ENCODE measurements around the gene JADE3. TPM values are rescaled to one million over a fixed set of nuclear protein-coding genes. Genes with fewer than 3 reads are reported as not detected.

JADE3 gene
- polyA plus RNA-seq, 1 donor (not counting 4 experiments of a cell fraction or from before 2014, with no cell fraction given): 8.2 TPM

DNA sequence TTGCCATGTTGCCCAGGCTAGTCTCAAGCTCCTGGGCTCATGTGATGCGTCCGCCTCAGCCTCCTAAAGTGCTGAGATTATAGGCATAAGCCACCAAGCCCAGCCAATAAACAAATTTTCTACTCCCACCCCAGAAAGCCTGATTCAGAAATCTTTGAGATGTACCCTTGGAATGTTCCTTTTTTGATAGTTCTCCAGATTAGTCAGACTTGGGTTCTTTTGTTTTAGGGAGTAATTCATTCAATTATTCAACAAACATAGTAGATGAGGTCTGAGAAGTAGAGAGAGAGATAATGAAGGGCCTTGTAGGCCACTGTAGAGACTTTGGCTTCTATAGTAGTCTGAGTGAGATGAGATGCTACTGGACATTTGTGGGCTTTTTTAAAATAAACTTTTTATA is 47.6 kb upstream of the JADE3 start:
- dilution Hi-C loops (cut with MboI; ENCODE audit: extremely low pct_ligation_motif_present, low sequenced_read_pairs): no loop called here
- Histone ChIP-seq H3K9ac (ENCODE audit: control insufficient read depth, extremely low read depth, insufficient read depth, low read length) (no peak overlapping the region), H3K4me3 (ENCODE audit: control insufficient read depth in 2 of 3, extremely low read depth in 1 of 3, insufficient read depth in 2 of 3, low read depth in 1 of 3, low read length in 3 of 3) (no peak overlapping the region), H3K27me3 (ENCODE audit: control insufficient read depth, extremely low read depth, insufficient read depth, low read length) (no peaks in the 10 kb centered on the region), H3K27ac (ENCODE audit: control insufficient read depth, insufficient read depth, low read length) (no peak overlapping the region), H3K4me2 (ENCODE audit: control insufficient read depth, extremely low read depth, insufficient read depth, low read depth, low read length) (no peak overlapping the region), H3K79me2 (ENCODE audit: control insufficient read depth, insufficient read depth, low read length) (no peaks in the 10 kb centered on the region), H3K36me3 (ENCODE audit: control insufficient read depth in 2 of 2, extremely low read depth in 1 of 2, insufficient read depth in 2 of 2, low read length in 2 of 2) (no peaks in the 10 kb centered on the region), H3K9me1 (ENCODE audit: control insufficient read depth, extremely low read depth, insufficient read depth, low read length) (no peaks in the 10 kb centered on the region), H3K4me1 (ENCODE audit: control insufficient read depth, extremely low read depth, insufficient read depth, low read length) (no peaks in the 10 kb centered on the region), H3K9me3 (ENCODE audit: control insufficient read depth, low read depth, low read length) (no peaks in the 10 kb centered on the region), H4K20me1 (ENCODE audit: control insufficient read depth, extremely low read depth, insufficient read depth, low read length) (no peaks in the 10 kb centered on the region), H2AFZ (ENCODE audit: control insufficient read depth, low read length) (no peak overlapping the region)
- TF ChIP-seq CTCF (optimal IDR thresholded peaks at IDR 0.05 in 1 of 3, IDR thresholded peaks at IDR 0.05 in 1 of 3, conservative IDR thresholded peaks at IDR 0.05 in 1 of 3; ENCODE audit: extremely low read depth in 1 of 3, insufficient read depth in 2 of 3, low read length in 3 of 3) (no peak), EZH2 (IDR thresholded peaks at IDR 0.05; ENCODE audit: low read length) (no peak)
- DNase-seq (ENCODE audit: low read depth, low spot score) (no peak), FAIRE-seq (no peak)

DNA sequence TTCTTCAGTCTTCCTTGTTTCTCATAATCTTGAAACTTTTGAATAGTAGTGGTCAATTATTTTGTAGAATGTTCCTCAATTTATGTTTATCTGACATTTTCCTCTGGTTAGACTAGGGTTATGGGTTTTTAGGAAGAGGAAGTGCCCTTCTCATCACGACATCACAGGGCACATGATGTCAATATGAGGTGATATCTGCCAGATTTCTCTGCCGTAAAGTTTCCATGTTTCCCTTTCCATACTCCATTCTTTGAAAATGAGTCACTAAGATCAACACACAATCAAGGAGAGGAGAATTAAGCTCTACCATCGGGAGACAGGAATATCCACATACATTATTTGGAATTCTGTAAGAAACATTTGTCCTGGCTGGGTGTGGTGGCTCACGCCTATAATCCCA is 46.9 kb upstream of the JADE3 start:
- H3K27ac ChIP-seq (ENCODE audit: control insufficient read depth, insufficient read depth, low read length): no peak overlapping the region
- H4K20me1 ChIP-seq (ENCODE audit: control insufficient read depth, extremely low read depth, insufficient read depth, low read length): no peaks in the 10 kb centered on the region
- FAIRE-seq: no peak
- no peaks in the 10 kb centered on the region for H3K9me1 ChIP-seq (ENCODE audit: control insufficient read depth, extremely low read depth, insufficient read depth, low read length)
- no peaks in the 10 kb centered on the region for H3K79me2 ChIP-seq (ENCODE audit: control insufficient read depth, insufficient read depth, low read length)
- no peak overlapping the region for H2AFZ ChIP-seq (ENCODE audit: control insufficient read depth, low read length)
- TF ChIP-seq EZH2 (IDR thresholded peaks at IDR 0.05; ENCODE audit: low read length): no peak
- no peak for TF ChIP-seq CTCF (optimal IDR thresholded peaks at IDR 0.05 in 1 of 3, IDR thresholded peaks at IDR 0.05 in 1 of 3, conservative IDR thresholded peaks at IDR 0.05 in 1 of 3; ENCODE audit: extremely low read depth in 1 of 3, insufficient read depth in 2 of 3, low read length in 3 of 3)
- no peak for DNase-seq (ENCODE audit: low read depth, low spot score)
- no peaks in the 10 kb centered on the region for H3K27me3 ChIP-seq (ENCODE audit: control insufficient read depth, extremely low read depth, insufficient read depth, low read length)
- dilution Hi-C loops (cut with MboI; ENCODE audit: extremely low pct_ligation_motif_present, low sequenced_read_pairs): no loop called here
- no peaks in the 10 kb centered on the region for H3K4me1 ChIP-seq (ENCODE audit: control insufficient read depth, extremely low read depth, insufficient read depth, low read length)
- no peak overlapping the region for H3K9ac ChIP-seq (ENCODE audit: control insufficient read depth, extremely low read depth, insufficient read depth, low read length)
- no peaks in the 10 kb centered on the region for H3K36me3 ChIP-seq (ENCODE audit: control insufficient read depth in 2 of 2, extremely low read depth in 1 of 2, insufficient read depth in 2 of 2, low read length in 2 of 2)
- no peak overlapping the region for H3K4me3 ChIP-seq (ENCODE audit: control insufficient read depth in 2 of 3, extremely low read depth in 1 of 3, insufficient read depth in 2 of 3, low read depth in 1 of 3, low read length in 3 of 3)
- no peak overlapping the region for H3K4me2 ChIP-seq (ENCODE audit: control insufficient read depth, extremely low read depth, insufficient read depth, low read depth, low read length)
- H3K9me3 ChIP-seq (ENCODE audit: control insufficient read depth, low read depth, low read length): no peaks in the 10 kb centered on the region

Measured in keratinocyte (primary cell).